AG09319 (cell line): ENCODE results near the gene CYP1A2.
"Not testable (repeated sequence)": the region's sequence is repeated elsewhere in the genome, so short reads cannot be mapped to it uniquely, and the experiment has no call there.

Source experiments
- DNase-seq: peaks from one replicate; pipeline ENCODE4 v3.0.0-alpha.2; 2010; ENCODE audit warnings: low read depth; ENCODE audit errors: extremely low read depth
- CTCF ChIP-seq: IDR thresholded peaks from 2 replicates; pipeline ENCODE4 v1.5.1; 2011; ENCODE audit warnings: low read depth, mild to moderate bottlenecking, inconsistent platforms, low read length, moderate library complexity

CYP1A2 gene

DNA sequence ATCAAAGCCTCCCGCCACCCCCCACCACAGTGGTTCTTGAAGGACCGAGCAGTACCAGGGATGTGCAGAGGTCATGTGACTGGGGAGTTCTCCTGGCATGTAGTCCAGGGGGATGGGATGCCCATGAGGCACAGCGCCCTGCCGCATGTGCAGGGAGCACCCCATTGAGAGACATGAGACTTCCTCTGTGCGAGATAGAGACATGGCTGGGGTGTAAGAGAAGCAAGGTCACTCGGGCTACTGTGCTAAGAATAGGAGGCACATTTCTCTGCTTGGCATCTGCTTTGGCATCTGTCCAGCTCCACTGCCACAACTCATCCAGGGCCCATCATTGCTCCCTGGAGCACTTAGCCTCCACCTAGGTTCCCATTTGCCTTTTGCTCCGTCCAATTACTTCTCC is 20.9 kb upstream of the CYP1A2 start:
- DNase-seq = no peak
- no peak for TF ChIP-seq CTCF

- DNase-seq = not testable (repeated sequence)
These were observed 19.9 kb upstream of the CYP1A2 start for GRCh38 chr15:74728699-74729098.

DNA sequence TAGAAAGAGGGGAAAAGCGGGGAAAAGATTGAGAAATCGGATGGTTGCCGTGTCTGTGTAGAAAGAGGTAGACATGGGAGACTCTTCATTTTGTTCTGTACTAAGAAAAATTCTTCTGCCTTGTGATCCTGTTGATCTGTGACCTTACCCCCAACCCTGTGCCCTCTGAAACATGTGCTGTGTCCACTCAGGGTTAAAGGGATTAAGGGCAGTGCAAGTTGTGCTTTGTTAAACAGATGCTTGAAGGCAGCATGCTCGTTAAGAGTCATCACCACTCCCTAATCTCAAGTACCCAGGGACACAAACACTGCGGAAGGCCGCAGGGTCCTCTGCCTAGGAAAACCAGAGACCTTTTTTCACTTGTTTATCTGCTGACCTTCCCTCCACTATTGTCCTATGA is 19.3 kb upstream of the CYP1A2 start:
- not testable (repeated sequence) for DNase-seq

- no peak for TF ChIP-seq CTCF
- no peak for DNase-seq
These were observed 17.9 kb upstream of the CYP1A2 start for GRCh38 chr15:74730619-74731316.

- no peak for DNase-seq
- no peak for TF ChIP-seq CTCF
These were observed 15.8 kb upstream of the CYP1A2 start for GRCh38 chr15:74732846-74733245.

- no peak for TF ChIP-seq CTCF
- no peak for DNase-seq
These were observed 15.4 kb upstream of the CYP1A2 start for GRCh38 chr15:74733269-74733668.

DNA sequence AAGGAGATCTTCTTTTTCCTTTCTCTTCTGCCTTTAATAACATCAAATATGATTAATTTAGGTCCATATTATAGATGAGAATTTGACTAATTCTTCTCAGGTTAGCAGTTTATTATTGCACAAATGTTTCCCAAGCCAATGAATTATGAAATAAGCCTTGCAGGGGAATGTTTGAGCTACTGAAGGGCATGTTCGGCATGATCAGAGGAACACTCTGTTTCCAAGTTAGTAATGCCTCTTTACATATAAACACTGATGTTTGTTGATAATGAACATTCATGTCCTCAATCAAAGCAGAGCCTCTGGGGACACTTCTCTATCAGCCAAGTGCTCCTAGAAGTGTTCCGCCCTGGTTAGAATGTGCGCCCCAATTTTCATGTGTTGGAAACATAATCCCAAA is 13.3 kb upstream of the CYP1A2 start:
- DNase-seq = no peak
- no peak for TF ChIP-seq CTCF

DNA sequence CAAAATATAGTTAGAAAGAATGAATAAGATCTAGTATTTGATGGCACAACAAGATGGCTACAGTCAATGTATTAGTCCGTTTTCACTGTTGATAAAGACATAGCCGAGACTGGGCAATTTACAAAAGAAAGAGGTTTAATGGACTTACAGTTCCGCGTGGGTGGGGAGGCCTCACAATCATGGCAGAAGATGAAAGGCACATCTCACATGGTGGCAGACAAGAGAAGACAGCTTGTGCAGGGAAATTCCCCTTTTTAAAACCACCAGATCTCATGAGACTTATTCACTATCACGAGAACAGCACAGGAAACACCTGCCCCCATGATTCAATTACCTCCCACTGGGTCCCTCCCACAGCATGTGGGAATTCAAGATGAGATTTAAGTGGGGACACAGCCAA is 10.4 kb upstream of the CYP1A2 start:
- DNase-seq = not testable (repeated sequence)

DNA sequence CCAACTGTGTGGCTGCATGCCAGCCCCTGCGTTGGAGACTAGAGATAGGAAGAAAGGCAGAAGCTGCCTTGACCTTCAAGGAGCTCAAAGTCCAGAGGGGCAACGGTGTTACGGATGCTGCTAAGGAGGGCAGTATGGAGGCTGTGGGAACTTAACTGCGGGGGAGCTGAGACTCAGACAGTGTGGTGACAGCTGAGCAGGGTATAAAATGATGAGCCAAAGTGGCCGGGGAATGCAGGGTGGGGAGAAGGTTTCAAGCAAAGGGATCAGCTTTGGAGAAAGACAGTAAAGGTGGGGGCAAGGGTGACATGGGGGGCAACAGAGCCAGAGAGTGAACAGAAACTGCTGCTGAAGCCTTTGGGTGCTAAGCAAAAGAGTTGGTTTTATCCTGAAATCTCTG is 6.2 kb upstream of the CYP1A2 start:
- no peak for TF ChIP-seq CTCF

More for the DNA sequence above, 6.2 kb upstream of the CYP1A2 start:
- DNase-seq = no peak
